ENCODE measurements around the gene KRCC1.
"Not testable (repeated sequence)": the region's sequence is repeated elsewhere in the genome, so short reads cannot be mapped to it uniquely, and the experiment has no call there.

Gene KRCC1

DNA sequence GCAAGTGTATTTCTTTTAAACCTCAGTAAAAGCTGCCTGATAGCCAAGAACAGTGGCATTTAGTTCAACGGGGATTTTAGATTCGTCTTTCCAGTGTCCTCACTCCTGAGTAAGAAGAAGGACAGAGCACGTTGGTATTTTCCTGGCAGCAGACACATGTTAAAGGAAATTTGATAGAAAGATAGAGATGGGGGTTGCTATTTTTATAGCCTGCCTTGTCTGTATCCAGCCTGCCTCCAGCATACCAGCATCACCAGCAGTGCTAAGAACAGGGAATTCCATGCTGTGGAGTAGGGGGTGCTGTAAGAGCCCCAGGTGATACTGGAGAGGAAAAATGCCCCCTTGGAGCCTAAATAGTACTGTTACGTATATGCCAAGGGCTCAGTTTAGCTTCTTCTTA, 11.0 kb upstream of the KRCC1 start:
- no peaks in the 10 kb centered on the region for H3K4me1 Mint-ChIP-seq (ENCODE audit: low read depth)
- no peak overlapping the region for H3K27ac Mint-ChIP-seq
- H3K9me3 Mint-ChIP-seq, result no peaks in the 10 kb centered on the region
- DNase-seq, result no peak
- H3K4me3 Mint-ChIP-seq, result no peak overlapping the region
- no peaks in the 10 kb centered on the region for H3K36me3 Mint-ChIP-seq (ENCODE audit: low read depth)
- no peaks in the 10 kb centered on the region for H3K27me3 Mint-ChIP-seq

DNA sequence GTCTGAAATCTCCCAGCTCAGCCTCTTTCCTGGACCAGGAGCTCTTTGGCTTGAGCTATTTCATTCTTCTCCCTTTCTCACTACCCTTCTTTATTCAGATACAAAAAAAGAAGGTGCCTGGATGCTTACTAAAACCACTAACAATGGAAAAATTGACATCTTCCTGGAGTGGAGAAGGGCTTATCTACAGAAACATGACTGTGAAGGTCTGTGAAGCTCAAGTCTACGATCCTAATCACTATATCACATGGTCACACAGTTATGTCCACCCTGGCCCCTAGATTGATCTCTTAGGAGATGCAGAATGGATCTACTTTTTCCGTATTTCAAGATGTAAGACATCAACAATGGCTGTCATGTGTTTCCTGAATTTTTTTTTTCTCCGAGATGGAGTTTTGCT, 5.7 kb upstream of the KRCC1 start:
- H3K27ac Mint-ChIP-seq, result no peak overlapping the region
- no peaks in the 10 kb centered on the region for H3K27me3 Mint-ChIP-seq
- no peaks in the 10 kb centered on the region for H3K36me3 Mint-ChIP-seq (ENCODE audit: low read depth)
- H3K4me1 Mint-ChIP-seq (ENCODE audit: low read depth), result peaks cover 31% of the 10 kb centered on the region
- no peak overlapping the region for H3K4me3 Mint-ChIP-seq
- DNase-seq, result no peak
- no peaks in the 10 kb centered on the region for H3K9me3 Mint-ChIP-seq

DNA sequence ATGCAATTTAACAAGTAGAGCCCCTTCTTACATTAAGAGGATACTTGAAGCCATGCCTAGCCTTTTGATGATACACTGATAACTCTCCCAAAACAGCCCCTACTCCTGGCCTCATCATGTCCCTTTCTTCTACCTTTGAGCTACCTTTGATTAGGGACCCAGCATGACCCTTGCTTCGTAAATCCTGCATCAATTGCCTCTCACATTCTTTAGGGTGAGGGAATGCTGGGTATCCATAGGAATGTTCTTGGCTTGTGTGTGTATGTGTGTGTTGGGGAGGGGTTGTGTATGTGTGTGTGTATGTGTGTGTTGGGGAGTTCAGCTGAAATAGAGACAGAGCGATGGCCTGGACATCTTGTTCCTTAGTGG, 5.3 kb upstream of the KRCC1 start:
- Mint-ChIP-seq H3K27ac (no peak overlapping the region), H3K4me1 (ENCODE audit: low read depth) (peaks cover 35% of the 10 kb centered on the region), H3K9me3 (no peaks in the 10 kb centered on the region), H3K4me3 (no peak overlapping the region), H3K27me3 (no peaks in the 10 kb centered on the region), H3K36me3 (ENCODE audit: low read depth) (no peaks in the 10 kb centered on the region)
- DNase-seq, result no peak

DNA sequence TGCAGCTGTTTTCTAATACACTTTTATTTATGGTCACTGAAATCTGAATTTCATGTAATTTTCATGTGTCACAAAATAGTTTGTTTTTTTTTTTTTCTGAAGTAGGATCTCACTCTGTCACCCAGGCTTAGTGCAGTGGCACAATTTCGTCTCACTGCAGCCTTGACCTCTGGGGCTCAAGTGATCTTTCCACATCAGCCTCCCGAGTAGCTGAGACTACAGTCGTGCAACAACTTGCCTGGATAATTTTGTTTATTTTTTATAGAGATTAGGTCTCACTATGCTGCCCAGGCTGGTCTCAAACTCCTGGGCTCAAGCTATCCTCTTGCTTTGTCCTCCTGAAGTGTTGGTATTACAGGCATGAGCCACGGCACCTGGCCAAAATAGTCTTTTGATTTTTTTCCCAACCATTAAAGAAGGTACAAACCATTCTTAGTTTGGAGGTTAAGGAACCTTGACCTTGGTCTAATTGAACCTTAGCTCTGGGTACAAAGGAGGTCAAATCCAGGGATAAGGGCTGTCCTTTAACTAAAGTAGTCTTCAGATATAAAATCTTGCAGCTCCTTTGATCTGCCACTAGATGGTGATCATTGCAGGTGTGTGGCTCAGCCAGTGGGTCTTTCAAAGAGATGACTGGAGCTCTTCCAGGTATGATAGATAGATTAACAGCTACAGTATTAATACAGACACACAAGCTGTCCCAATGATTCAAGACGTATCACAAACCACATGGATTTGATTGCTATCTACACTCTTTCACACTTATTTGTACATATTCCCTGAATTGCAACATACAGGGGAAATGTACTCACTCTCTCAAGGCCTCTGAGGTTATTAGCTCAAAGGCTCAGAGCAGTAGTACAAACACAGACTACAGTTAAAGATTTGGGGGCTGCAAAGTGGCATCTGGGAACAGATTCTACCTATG, 4.7 kb upstream of the KRCC1 start:
- H3K4me1 Mint-ChIP-seq (ENCODE audit: low read depth), result peaks cover 38% of the 10 kb centered on the region

DNA sequence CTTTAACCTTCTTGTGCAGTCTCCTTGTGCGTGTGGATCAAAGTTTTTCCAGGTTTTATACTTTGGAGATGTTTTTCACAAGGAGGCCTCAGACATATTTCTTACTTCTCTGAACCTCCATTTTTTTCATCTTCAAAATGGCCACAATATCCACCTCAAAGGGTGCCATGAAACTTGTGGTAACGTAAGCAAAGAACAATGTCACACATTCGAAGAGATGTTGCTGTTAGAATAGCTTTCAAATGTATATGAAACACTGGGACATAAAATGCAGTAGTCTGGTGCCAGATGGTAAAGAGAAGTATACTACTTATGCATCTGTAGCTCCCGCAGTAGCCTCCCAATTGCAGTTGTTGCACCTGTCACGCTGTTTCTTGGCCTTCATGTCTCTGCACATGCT, 2.6 kb upstream of the KRCC1 start:
- no peak for DNase-seq
- H3K36me3 Mint-ChIP-seq (ENCODE audit: low read depth), result peaks cover 22% of the 10 kb centered on the region
- no peaks in the 10 kb centered on the region for H3K27me3 Mint-ChIP-seq
- H3K27ac Mint-ChIP-seq, result no peak overlapping the region
- no peaks in the 10 kb centered on the region for H3K9me3 Mint-ChIP-seq
- no peak overlapping the region for H3K4me3 Mint-ChIP-seq
- H3K4me1 Mint-ChIP-seq (ENCODE audit: low read depth), result peaks cover 56% of the 10 kb centered on the region

More for the DNA sequence above, 4.7 kb upstream of the KRCC1 start:
- Mint-ChIP-seq H3K36me3 (ENCODE audit: low read depth) (peaks cover 2% of the 10 kb centered on the region), H3K9me3 (no peaks in the 10 kb centered on the region), H3K4me3 (no peak overlapping the region), H3K27me3 (no peaks in the 10 kb centered on the region), H3K27ac (no peak overlapping the region)
- DNase-seq, result no peak

DNA sequence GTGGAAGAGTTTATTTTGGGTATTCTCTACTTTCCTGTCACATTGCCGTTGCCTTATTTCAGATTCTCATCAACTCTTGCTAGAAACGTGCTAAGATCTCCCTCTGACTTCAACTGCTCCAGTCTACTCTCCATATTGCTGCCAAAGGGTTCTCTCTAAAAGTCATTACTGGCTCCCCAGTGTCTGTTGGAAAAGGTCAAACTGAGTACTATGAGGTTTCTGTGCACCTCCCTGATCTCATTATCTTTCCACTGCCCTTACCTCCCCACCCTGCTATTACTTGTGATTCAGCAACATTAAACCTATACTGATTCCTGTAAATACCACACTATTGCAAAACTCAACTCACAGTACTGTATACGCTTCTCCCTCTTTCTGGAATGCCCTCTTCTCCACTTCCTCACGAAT, 1.9 kb upstream of the KRCC1 start:
- Mint-ChIP-seq H3K27ac (no peak overlapping the region), H3K36me3 (ENCODE audit: low read depth) (peaks cover 30% of the 10 kb centered on the region), H3K4me1 (ENCODE audit: low read depth) (peaks cover 64% of the 10 kb centered on the region), H3K4me3 (no peak overlapping the region), H3K9me3 (no peaks in the 10 kb centered on the region), H3K27me3 (no peaks in the 10 kb centered on the region)
- DNase-seq, result no peak

DNA sequence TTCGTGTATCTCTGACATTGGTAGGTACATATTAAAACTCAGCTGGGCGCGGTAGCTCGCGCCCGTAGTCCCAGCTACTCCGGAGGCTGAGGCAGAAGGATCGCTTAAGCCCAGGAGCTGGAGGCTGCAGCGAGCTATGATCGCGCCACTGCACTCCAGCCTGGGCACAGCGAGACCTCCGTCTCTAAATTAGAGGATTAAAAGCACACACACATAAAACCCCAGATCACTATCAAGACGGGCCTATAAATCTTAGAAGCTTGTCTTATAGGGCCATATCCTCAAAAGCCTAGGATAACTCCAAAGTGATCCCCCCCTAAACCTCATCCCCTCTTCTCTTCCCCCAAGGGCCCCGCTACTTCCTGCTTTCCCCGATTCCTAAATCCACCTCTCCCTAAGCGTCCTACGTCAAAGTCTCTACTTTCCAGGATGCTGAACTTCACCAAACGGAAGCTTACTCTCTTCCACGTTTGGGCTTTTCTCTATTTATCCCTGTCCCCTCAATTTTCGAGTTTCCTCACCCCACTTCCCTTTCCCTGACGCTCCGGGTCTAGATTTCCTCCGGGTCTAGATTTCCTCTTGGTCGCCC, 707 bp downstream of the KRCC1 start:
- peak overlapping the region; percentile 97 for H3K4me3 Mint-ChIP-seq
- DNase-seq, result peak; percentile 40
- H3K4me1 Mint-ChIP-seq (ENCODE audit: low read depth), result peaks cover 74% of the 10 kb centered on the region
- no peaks in the 10 kb centered on the region for H3K9me3 Mint-ChIP-seq
- peaks cover 46% of the 10 kb centered on the region for H3K36me3 Mint-ChIP-seq (ENCODE audit: low read depth)
- H3K27me3 Mint-ChIP-seq, result no peaks in the 10 kb centered on the region
- H3K27ac Mint-ChIP-seq, result peak overlapping the region; percentile 98

DNA sequence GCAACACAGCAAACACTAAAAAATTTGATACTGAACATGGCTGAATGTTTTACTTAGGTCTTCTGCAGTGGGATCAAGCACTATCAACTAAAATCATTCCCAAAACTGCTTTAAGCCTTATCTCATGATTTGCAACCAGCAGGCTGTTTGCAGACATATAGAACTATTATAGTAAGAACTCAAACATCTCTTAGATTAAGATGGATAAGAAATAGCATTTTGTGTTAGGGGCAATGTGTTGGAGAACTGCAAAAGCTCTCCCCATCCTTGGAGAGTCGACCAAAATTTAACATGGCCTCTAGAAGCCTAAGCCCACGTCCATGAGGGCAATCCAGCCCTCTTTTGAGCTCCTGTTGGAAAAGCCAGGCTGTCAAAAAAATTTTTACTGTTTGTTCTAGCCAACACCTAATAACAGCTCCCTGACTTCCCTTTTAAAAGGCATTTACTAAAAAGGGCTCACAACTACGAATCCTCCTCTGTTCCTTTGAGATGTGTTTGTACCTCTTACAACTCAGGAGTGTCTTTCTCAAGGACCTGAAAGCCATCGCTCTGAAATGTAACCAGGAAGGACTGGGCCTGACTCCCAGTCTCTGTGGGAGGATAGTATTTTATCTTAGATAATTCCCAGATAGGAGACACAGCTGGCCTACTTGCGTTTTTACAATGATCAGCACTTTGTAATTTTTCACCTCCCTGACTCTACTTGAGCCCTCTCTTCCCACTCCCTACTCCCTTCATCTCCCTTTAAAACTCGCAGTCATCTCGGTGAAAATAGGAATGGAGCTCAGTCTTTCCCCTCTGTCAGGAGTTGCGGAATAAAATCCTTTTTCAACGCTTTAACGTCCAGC, 1.4 kb downstream of the KRCC1 start:
- Mint-ChIP-seq H3K27ac (peak overlapping the region; percentile 98), H3K4me1 (ENCODE audit: low read depth) (peaks cover 79% of the 10 kb centered on the region), H3K4me3 (peak overlapping the region; percentile 97), H3K36me3 (ENCODE audit: low read depth) (peaks cover 53% of the 10 kb centered on the region), H3K9me3 (no peaks in the 10 kb centered on the region), H3K27me3 (no peaks in the 10 kb centered on the region)
- no peak for DNase-seq

DNA sequence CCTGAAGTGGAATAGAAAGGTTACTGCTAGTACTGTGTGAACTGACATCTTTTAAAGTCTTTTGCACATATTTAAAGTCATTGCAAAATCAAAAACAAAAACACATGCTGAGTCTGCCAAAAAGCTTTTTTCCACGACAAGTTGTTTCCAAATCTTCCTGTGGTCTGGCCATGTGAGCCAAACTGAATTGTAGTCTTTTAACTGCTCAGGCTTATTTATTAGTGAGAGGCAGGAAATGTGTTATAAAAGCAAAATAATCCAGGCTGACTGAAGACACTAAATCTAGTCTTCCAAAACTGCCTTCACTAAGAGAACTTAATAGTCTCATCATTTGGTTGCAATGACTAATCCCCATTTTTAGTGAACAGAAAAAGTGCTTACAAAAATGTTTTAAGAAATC, 2.3 kb downstream of the KRCC1 start:
- H3K36me3 Mint-ChIP-seq (ENCODE audit: low read depth), result peaks cover 61% of the 10 kb centered on the region
- DNase-seq, result no peak
- peak overlapping the region; percentile 97 for H3K4me3 Mint-ChIP-seq
- H3K27me3 Mint-ChIP-seq, result no peaks in the 10 kb centered on the region
- H3K27ac Mint-ChIP-seq, result peak overlapping the region; percentile 98
- no peaks in the 10 kb centered on the region for H3K9me3 Mint-ChIP-seq
- H3K4me1 Mint-ChIP-seq (ENCODE audit: low read depth), result peaks cover 83% of the 10 kb centered on the region

DNA sequence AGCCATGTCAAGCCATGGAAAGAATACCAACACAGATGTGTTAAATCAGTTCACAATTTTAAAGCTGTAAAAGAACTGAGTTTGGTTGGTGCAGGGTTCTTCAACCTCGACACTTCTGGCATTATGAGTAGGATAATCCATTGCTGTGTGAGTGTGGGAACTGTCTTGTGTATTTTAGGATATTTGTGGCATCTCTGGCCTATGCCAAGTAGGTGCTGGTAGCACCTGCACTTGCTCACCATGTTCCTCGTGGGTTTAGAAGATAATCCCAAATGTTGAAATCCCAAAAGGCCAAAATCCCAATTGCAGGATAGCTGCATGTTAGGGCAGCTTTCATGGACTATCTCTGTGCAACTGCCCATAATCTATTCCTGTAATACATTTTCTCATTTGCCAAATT, 3.8 kb downstream of the KRCC1 start:
- DNase-seq, result no peak
- no peak overlapping the region for H3K4me3 Mint-ChIP-seq
- peaks cover 75% of the 10 kb centered on the region for H3K4me1 Mint-ChIP-seq (ENCODE audit: low read depth)
- no peaks in the 10 kb centered on the region for H3K27me3 Mint-ChIP-seq
- peak overlapping the region; percentile 50 for H3K27ac Mint-ChIP-seq
- H3K36me3 Mint-ChIP-seq (ENCODE audit: low read depth), result peaks cover 63% of the 10 kb centered on the region
- H3K9me3 Mint-ChIP-seq, result no peaks in the 10 kb centered on the region

DNA sequence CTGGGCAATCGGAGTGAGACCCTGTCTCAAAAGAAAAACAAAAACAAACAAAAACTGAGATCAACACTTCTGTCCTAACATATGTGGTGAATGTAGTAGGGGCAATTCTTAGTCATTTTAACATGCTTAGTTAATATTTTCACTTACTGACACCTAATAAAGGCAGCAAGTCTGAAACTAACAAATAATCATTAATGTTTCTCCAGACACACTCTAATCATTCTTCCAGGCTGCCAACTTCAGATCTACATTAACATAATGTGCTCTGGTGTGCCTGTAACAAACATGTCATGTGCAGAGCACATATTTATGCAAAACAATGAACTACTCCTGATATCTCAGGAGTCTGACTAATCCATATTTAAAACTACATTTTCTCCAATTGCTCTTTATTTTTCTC, 6.0 kb downstream of the KRCC1 start:
- H3K4me3 Mint-ChIP-seq, result no peak overlapping the region
- no peaks in the 10 kb centered on the region for H3K9me3 Mint-ChIP-seq
- peaks cover 63% of the 10 kb centered on the region for H3K36me3 Mint-ChIP-seq (ENCODE audit: low read depth)
- peaks cover 77% of the 10 kb centered on the region for H3K4me1 Mint-ChIP-seq (ENCODE audit: low read depth)
- no peak overlapping the region for H3K27ac Mint-ChIP-seq
- DNase-seq, result no peak
- no peaks in the 10 kb centered on the region for H3K27me3 Mint-ChIP-seq

DNA sequence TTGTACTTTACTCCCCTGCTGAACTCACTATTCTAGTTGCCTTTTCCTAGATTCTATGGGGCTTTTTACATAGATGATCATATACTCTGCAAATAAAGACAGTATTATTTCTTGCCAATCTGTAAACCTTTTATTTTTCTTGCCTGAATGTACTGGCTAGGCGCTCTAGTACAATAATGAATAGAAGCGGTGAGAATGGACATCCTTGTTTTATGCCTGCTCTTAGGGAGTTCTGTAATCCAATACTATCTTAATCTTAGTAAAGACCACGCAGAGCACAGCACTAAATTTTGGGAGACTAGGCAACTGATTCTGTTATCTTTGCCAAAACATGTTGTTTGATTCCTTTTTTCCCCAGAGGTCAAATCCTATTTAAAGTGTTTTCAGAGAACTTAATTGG, 7.0 kb downstream of the KRCC1 start:
- peaks cover 58% of the 10 kb centered on the region for H3K36me3 Mint-ChIP-seq (ENCODE audit: low read depth)
- no peak for DNase-seq
- H3K27ac Mint-ChIP-seq, result no peak overlapping the region
- H3K4me1 Mint-ChIP-seq (ENCODE audit: low read depth), result peaks cover 69% of the 10 kb centered on the region
- H3K4me3 Mint-ChIP-seq, result no peak overlapping the region
- H3K27me3 Mint-ChIP-seq, result no peaks in the 10 kb centered on the region
- H3K9me3 Mint-ChIP-seq, result no peaks in the 10 kb centered on the region

DNA sequence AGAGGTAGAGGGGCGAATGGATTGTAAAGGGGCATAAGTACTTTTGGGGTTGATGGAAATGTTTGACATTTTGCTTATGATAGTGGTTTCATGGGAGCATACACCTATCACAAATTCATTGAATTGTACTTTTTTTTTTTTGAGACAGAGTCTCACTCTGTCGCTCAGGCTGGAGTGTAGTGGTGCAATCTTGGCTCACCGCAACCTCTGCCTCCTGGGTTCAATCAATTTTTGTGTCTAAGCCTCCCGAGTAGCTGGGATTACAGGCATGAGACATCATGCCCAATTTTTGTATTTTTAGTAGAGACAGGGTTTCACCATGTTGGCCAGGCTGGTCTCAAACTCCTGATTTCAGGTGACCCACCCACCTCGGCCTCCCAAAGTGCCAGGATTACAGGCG, 10.0 kb downstream of the KRCC1 start:
- not testable (repeated sequence) for H3K27ac Mint-ChIP-seq, H3K27me3 Mint-ChIP-seq, H3K9me3 Mint-ChIP-seq, DNase-seq, H3K4me3 Mint-ChIP-seq
- peaks cover 38% of the 10 kb centered on the region for H3K36me3 Mint-ChIP-seq (ENCODE audit: low read depth)
- peaks cover 60% of the 10 kb centered on the region for H3K4me1 Mint-ChIP-seq (ENCODE audit: low read depth)

DNA sequence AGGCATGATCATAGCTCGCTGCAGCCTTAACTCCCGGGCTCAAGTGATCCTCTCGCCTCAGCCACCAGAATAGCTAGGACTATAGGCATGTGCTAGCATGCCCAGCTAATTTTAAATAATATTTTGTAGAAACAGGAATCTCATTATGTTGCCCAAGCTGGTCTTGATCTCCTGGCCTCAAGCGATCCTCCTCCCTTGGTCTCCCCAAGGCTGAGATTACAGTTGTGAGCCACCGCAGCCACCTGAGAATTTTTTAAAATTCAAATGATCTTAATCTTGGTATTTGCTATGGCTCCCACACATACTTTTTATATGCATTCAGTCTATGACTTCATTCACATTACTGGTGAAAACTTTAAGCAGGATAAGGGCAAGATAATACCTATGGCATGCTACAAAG, 13.1 kb downstream of the KRCC1 start:
- no peaks in the 10 kb centered on the region for H3K27me3 Mint-ChIP-seq
- H3K27ac Mint-ChIP-seq, result no peak overlapping the region
- peaks cover 2% of the 10 kb centered on the region for H3K9me3 Mint-ChIP-seq
- H3K4me1 Mint-ChIP-seq (ENCODE audit: low read depth), result peaks cover 66% of the 10 kb centered on the region
- H3K36me3 Mint-ChIP-seq (ENCODE audit: low read depth), result peaks cover 26% of the 10 kb centered on the region
- H3K4me3 Mint-ChIP-seq, result no peak overlapping the region
- DNase-seq, result no peak

All from activated T-cell treated with anti-CD3 and anti-CD28 coated beads, Interleukin-2, amount 50 U/mL, for 24 hours (primary cell).